ENCODE results near the gene RARRES1.

The RARRES1 gene

DNA sequence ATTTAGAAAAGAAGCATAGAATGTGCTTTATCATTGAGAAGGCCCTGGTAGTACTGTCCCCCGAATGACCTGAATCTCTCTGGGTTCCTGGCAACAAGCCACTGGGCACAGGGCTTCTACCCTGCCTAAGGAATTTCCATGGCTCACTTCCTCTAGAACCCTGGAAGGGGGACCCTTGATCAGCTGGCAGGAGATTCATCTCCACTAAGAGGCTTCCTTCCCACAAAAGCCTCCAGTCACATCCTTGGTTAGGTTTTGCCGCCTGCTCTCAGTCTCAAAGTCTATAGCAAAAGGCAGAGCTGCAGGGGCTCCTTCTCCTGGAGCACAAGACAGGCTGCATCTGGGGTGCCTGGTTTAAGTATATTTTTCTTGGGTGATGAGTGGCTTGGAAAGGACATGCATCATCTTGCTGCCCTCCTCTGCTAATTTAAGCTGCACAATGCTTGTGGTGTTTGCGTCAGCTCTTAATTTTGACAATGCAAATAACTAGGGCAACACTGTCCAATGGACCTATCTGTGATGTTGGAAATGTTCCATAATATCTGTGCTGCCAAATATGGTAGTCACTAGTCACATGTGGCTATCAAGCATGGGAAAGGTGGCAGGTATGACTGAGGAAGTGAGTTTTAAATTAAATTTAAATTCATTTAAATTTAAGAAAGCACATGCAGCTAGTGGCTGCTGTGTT lies 33.4 kb upstream of the RARRES1 start:
- DNase-seq (ENCODE audit: low spot score) = no peak

DNA sequence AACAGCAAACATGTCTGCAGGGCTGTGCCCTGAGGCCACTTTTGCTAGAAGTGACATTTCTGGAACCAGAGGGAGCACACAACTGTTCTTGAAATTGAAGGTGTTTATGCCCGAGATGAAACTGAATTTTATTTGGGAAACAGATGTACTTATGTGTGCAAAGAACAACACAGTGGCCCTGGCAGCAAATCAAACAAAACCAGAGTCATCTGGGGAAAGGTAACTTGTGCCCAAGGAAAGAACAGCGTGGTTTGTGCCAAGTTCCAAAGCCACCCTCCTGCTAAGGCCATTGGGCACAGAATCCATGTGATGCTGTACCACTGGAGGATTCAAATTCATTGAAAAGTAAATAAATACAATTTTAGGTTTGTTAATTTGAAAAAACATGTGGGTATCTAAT lies 31.2 kb upstream of the RARRES1 start:
- DNase-seq (ENCODE audit: low spot score) = no peak

DNA sequence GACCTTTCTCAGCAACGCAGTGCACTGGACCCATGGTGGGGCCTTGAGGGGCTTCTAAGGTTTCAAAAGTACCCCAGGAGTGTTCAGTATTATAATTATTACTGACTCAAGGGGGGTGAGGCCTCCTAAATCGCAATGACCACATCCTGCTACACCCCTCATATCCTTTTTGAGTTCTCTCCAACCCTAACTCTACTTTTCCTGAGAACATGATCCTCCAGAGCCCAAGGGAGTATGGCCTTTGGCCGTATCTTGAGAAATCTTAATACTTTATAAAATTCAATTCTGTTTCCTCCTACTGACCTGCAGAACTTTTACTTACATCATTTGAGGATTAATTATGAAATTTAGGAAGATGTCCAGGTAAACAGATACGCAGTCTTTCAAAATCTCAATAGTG lies 30.4 kb upstream of the RARRES1 start:
- DNase-seq (ENCODE audit: low spot score) = no peak

DNA sequence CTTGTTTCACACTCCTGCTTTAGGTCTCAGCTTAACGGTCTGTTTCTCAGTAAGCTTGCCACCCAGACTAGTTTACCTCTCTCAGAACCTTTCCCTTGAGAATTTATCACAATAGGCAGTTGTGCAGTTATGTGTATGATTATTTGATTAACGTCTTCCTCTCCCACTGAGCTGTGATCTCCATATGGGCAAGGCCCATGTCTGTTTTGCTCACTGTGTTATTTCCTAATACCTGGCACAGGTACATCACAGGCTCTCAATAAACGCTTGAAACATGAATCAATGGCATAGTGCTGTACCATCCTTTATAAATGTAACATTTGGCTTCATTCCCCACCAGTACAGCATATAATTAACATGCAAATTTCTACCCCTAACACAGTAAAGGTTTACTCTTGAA lies 29.1 kb upstream of the RARRES1 start:
- DNase-seq (ENCODE audit: low spot score) = no peak

DNA sequence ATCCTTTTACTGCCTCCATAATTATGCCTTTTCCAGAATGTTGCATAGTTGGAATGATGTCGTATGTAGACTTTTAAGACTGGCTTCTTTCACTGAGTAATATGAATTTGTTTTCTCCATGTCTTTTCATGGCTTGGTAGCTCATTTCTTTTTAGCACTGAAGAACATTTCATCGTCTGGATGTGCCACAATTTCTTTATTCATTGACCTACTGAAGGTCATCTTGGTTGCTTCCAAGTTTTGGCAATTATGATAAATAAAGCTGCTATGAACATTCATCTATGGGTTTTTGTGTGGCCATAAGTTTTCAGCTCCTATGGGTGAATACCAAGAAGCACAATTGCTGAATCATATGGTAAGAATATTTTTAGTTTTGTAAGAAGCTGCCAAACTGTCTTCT lies 23.2 kb upstream of the RARRES1 start:
- no peak for DNase-seq (ENCODE audit: low spot score)

DNA sequence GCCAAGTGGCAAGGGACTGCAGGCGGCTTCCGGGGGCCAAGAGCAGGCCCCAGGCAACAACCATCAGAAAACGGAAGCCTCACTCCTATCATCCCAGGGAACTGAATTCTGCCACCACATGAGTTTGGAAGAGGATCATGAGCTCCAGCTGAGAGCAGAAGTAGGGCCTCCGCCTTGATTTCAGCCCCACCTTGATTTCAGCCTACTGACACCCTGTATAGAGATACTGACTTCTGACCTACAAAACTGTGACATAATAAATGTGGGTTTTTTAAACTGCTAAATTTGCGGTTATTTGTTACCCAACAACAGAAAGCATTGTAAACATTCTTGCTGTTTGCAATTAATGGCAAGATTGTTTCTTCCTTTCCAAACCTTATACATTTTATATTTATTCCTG lies 21.6 kb upstream of the RARRES1 start:
- DNase-seq (ENCODE audit: low spot score) = no peak

DNA sequence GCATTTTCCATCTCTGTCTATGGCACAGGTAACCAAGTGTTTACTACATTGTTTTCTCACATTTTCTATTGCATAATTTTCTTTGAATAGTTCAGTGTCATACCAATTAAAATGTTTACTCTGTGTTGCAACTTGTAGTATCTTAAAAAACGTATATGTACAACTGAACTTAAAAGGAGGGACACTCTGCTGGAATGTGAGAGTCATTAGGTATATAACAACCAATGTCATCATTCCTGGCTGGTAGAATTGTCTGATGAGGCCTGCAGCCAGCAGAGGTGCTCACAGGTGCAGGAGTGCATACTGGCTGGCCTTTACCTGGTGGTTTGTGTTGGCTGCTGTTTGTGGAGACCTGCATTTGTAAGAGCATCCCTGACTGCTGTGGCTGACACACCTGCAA lies 19.1 kb upstream of the RARRES1 start:
- no peak for DNase-seq (ENCODE audit: low spot score)

DNA sequence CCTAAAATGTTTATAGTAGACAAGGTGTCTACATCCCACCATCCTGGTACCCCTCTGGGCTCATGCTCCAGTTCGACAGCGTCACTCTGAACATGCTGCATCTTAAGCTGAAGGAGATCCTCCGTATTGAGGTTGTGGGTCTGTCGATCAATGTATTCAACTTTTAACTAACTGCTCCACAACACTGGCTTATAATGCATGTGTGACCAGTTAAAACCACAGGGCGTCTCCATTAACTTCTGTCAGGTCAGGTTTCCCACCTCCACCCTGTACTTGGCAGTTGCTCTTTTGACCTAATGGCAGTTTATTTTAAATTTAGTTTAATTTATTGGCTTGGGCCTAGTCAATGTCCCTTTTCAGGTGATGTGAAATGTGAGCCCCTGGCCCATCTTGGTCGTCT lies 17.8 kb upstream of the RARRES1 start:
- no peak for DNase-seq (ENCODE audit: low spot score)

DNA sequence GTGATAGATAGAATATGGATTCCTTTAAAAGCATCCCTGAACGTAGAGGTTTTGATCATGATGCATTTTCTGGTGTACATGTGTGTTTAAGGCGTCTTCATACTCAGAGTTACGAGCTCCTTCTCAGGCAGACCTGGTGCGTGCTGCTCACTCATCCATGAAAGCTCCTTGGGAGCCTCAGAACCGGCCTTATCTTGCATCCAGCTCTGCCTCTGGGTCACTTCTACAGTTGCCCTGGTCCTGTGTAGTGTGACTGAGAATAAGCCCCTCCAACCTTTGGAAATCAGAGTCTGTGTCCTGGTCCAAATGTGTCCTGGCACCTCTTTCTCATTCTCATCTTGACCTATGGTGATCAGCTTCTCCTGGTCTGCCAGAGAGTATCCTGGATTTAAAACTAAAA lies 17.3 kb upstream of the RARRES1 start:
- DNase-seq (ENCODE audit: low spot score) = no peak

DNA sequence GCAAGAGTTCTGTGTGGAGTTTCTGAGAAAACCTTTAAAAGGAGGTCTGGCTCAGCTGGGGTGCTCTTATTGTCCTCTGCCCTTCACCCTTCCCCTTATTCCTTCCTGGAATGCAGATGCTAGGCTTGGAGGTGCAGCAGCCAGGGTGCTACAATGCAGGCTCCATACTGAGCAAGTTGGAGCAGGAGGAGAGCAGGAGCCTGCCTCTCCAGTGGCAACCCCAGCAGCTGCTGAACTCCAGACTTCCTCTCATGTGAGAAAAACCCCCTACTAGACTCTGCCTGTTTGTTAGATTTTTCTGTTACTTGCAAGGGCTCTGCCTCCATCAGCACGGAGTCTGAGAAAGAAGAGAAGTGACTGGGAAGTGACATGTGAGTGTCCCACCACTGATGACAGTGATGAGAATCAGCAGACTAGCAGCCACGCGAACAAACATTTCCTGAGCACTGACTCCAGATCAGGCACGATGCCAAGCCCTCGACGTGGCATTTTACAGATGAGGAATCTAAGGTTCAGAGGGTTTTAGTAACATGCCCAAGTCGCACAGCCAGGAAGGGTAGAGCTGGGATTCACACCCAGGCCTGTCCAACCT lies 16.1 kb upstream of the RARRES1 start:
- no peak for DNase-seq (ENCODE audit: low spot score)

DNA sequence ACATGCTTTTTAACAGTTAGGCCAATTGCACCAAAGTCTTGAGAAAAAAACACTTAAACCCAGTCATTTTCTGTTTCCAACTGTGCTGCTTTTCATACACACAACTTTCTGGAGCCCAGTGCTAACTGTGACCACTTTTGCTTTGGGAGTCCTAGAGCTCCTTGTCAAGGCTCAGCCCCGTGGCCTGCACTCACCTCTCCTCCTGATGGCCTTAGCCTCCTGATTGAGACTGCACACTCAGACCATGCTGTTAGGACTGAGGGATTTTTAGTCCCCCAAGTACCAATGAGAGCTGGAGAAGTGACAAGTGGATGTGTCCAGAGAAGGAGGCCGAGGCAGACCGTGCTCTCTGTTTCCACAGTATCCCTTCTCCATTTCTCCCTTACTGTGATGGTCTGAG lies 15.2 kb upstream of the RARRES1 start:
- DNase-seq (ENCODE audit: low spot score) = no peak

DNA sequence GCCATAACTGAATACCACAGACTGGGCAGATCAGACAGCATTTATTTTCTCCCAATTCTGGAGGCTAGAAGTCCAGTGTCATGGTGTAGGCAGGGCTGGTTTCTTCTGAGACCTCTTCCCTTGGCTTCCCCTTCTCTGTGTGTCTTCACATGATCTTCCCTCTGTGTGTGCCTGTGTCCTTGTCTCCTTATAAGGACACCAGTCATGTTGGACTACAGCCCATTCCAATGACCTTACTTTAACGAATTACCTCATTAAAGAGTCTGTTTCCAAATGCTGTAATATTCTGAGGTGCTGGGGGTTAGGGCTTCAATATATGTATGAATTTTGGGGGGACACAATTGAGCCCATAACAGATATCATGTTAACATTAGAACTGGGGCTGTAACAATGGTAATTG lies 13.3 kb upstream of the RARRES1 start:
- no peak for DNase-seq (ENCODE audit: low spot score)

DNA sequence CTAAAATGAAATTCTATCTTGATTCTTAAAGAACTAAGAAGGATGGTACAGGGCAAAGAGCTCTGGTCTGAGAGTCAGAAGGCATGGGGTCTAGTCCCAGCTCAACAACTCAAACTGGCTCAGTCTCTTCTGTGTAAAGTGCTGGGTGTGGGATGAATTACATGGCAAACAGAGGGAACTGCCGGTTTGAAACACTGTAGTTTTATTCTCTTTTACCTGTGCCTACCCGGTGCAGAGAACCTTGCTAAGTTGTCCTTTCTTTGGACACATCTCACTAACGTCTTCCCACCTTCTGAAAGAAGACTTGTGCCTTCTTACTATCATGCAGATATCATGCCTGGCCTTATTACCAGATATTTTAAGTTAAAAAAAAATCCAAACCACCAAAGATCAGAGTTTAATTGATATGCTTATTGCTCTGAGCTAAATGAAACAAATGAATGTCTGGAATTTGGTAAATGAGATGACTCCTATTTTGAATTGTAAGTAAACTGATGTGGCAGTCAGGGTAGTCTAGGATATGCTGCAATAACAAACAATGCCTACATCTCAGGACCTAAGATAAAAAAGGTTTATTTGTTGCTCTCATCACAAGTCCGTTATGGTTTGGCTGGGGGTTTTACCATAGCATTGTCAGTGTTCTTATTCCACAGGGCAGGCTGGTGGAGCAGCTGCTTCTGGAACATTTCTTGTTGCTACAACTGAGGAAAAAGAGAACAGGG lies 12.5 kb upstream of the RARRES1 start:
- DNase-seq (ENCODE audit: low spot score) = no peak

DNA sequence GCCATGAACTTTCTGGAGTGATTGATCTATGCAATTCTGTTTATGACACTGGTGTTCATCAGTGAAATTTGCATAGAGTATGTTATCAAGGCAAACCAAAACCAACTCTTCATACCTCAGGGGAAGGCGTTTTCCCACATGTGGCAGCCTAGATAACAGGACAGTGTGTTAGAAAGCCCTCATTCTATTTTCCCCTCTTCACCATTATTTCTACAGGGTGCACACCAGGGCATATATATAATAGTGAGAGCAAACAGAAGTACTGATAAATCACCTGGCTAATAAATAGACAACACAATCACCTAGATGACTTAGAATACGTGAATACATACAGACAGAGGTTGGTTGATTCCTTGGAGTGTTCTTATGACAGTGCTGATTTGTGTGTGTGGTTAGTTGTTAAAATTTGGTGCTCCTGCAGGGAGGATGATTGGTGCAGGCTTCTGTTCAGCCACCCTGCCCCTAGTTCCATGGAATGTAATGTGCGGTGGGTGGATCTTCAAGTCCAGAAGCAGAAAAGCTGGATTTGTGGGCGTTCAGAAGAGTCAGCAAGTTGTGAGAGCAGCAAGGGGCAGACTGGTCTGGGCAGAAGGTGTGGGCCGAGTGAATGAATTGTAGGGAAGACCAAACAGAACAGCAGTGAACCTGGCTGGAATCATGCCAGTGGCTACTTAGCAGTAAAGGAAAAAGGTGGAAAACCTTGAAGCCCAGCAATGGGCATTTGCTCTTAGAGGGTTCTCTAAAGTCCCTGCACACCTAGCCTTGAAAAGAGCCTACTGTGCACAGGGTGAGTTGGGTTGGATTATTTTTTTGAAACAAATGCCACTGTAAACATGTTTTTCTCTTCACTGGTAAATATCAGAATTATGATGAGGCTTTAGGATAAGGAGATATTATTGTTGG lies 11.7 kb upstream of the RARRES1 start:
- no peak for DNase-seq (ENCODE audit: low spot score)

DNA sequence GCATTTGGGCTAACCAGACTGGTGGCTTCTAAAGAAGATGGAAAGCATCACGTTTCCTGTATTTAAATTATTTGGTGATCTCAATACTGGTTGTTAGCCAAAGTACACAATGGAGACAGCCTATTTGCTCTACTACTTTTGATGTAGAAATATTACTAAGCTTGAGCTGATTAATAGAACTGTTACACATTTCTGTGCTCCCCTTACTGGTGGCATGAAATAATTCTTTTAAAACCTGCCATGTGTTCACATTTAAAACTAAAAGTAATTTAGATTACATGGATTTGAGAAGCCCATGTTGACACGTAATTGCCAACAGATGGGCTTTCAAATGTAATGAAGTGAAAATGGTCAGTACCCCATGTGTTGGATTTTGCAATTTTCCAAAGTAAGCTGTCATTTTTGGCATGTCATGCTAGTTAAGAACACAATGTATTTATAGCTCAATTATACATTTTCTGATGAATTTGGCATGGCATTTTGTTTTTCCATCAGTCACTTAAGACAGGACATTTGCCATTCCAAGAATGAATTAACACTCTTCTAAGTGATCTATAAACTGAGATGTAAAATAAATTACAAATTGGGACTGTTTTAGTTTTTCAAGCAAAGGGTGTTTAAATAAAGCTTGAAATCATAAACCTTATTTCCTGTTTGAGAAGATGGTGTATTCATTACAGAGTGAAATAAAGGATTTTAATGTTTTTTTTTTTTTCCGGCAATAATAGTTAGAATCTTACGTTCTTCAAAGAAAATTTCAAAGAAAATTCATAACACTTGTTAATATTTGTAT lies 10.8 kb upstream of the RARRES1 start:
- DNase-seq (ENCODE audit: low spot score) = no peak

DNA sequence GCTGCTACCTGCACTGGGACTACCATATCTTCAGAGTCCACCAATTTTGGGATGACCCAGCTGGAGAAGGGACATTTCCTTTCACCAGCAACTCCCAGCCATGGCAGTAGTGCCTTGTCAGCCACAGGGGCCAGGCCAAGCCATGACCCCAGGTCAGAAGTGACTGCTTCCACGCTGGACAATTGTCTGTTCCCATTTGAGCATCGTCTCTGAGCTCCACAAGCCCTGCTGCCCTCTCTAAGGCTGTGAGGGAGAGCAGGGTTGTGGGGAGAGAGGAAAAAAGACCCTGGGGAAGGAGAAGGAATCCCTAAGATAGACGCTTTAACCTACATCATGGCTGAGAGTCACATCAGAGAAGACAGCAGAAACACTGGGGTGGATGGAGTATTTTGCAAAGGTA lies 7.4 kb upstream of the RARRES1 start:
- no peak for DNase-seq (ENCODE audit: low spot score)

DNA sequence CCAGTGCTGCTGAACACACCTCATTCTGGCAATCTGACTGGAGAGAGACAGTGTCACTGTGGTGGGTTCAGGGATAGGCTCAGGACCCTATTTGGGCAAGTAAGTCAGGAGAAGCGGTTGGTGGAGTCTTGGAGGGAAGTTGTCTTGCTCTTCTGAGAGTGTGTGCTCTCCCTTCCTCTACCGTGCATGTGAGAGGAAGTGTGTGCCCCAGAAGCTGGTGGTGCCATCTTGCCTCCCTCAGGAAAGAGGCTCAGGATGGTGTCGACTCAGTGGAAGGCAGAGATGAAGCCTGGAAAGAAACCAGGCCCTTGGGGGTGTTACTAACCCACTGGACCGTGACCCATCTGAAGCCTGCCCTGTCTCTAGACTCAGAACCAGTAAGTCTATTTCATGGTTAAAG lies 6.8 kb upstream of the RARRES1 start:
- DNase-seq (ENCODE audit: low spot score) = no peak

DNA sequence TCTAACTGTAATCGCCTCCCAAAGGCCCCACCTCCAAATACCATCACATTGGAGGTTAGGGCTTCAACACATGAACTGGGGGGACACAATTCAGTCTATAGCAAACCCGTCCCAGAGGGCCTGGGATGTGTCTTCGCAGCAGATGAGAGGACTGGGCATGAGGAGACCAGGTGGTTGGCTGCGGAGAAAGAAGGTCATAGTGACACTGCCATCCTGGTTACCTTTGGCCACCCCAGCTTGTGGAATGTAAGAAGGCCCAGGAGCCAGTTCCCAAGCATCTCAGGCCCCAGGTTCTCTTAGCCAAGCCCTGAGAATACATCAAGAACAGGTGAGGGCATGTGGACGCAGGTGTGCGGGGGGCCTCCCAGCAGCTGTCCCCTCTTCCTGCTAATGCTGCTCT lies 6.4 kb upstream of the RARRES1 start:
- no peak for DNase-seq (ENCODE audit: low spot score)

DNA sequence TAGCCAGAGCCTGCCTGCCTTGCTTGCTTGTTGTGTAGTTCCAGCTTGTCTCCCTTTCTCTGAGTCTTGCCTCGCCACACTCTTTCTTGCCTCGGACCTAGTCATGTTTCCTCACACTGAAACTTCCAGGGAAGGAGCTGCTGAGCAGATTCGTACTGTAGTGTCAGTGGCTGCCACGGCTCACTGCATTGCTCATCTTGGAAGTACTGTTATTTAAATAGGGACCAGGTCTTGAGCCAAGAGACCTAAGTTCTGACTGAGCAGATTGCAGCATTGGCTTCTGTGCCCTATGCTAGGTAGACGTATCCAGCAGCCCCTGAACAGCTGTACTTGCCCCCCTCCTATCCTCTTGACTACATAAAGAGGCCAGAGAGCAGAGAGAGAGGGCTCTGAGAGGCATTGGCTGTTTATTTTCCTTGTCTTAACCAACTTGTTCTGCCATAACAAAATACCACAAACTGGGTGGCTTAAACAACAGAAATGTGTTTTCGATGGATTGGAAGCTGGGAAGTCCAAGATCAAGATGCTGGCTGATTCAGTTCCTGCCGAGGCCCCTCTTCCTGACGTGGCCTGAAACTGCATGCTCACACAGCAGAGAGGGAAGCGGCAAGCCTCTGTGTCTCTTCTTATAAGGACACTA lies 5.8 kb upstream of the RARRES1 start:
- DNase-seq (ENCODE audit: low spot score) = no peak

DNA sequence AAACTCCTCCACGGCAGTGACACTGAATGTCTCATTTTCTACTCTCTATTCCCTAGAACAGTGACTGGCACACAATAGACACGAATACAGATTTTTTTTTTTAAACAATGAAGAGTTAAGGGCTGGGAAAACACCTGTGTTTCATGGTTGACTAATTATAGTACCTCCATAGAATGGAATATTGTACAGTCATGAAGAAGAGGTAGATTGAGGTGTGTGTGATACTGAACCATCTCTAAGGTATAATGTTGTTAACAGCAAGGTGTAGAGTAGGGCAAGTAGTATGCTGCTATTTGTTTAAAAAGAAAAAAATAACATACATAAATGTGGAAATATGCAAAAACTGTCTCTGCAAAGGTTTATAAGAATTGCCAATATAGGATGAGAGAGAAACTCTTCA lies 5.2 kb upstream of the RARRES1 start:
- no peak for DNase-seq (ENCODE audit: low spot score)

DNA sequence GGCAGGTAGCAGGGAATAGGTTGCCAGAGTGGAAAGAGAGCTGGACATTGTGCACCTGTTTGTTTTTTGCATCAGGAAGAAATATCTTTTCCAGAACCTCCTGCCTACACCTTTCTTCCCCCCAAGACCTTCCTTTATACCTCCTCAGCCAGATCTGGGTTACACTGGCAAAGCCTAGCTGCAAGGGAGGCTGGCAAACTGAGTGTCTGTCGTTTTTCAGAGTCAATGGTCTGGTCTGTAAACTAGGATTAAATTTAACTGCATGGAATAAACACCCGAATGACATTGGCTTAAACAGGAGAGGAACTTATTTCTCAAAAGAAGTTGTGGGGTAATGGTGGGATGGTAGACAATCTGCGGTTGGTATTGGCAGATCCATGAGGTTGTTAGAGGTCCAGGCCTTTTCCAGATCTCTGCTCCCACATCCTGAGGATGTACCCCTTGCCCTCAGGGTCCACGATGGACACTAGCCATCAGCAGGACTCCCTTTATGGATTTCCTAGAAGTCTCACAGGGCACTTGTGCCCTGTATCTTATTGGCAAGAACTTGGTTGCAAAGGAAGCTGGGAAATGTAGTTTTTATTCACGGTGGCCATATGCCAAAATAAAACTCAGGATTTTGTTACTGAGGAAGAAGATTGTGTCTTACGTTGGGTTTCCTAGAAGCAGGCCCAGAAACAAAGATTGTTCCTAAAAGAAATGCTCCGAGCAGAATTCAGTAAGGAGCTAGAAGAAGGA lies 3.2 kb upstream of the RARRES1 start:
- DNase-seq (ENCODE audit: low spot score) = no peak

All from putamen (tissue), 1 donor.